Measurements from ENCODE around the gene SNN. TPM values are rescaled to one million over a fixed set of nuclear protein-coding genes. Genes with fewer than 3 reads are reported as not detected.

The SNN gene
- total and polyA plus RNA-seq, 9 of the 15 experiments (the other 6 are each of a cell fraction or from before 2014, with no cell fraction given) = 0.07 to 2.9 (median 1.9) TPM

- TF ChIP-seq ZBTB9 (CRISPR knock-in tag; IDR thresholded peaks at IDR 0.05) (no peak), HNRNPLL (IDR thresholded peaks at IDR 0.05; ENCODE audit: low read depth, low read length, poor library complexity, severe bottlenecking) (no peak), MECOM (CRISPR knock-in tag; IDR thresholded peaks at IDR 0.05) (no peak), MYNN (IDR thresholded peaks at IDR 0.05) (no peak), MYNN (CRISPR knock-in tag; IDR thresholded peaks at IDR 0.05) (no peak), FOXJ2 (tag; IDR thresholded peaks at IDR 0.05) (0 out of 2 replicates have a peak, but pooled peaks have one; percentile 34), ETV1 (tag; conservative IDR thresholded peaks at IDR 0.05; ENCODE audit: low read depth) (no peak), ZNF518B (CRISPR knock-in tag; IDR thresholded peaks at IDR 0.05) (no peak), USF1 (CRISPR knock-in tag; IDR thresholded peaks at IDR 0.05) (peak; percentile 92), ZBTB1 (CRISPR knock-in tag; IDR thresholded peaks at IDR 0.05; ENCODE audit: borderline replicate concordance, low read depth) (no peak), RAD51 (IDR thresholded peaks at IDR 0.05; ENCODE audit: borderline replicate concordance, low read depth) (peak; percentile 90), ZEB2 (IDR thresholded peaks at IDR 0.05) (no peak), RBM25 (IDR thresholded peaks at IDR 0.05; ENCODE audit: low read depth, low read length, severe bottlenecking) (peak; percentile 35), POLR2B (IDR thresholded peaks at IDR 0.05; ENCODE audit: low read depth, partially characterized antibody) (no peak), USF2 (CRISPR knock-in tag; IDR thresholded peaks at IDR 0.05) (peak; percentile 93), MTA2 (IDR thresholded peaks at IDR 0.05; ENCODE audit: low read depth) (no peak)
These were observed 44.0 kb upstream of the SNN start (continued) for GRCh38 chr16:11624205-11624604.

Measured in K562 (cell line).